Tibial nerve (tissue), 3 donors: ENCODE results near the gene SNAPC1.

Source experiments
- CTCF ChIP-seq, 5 experiments: fragments of 200-600 bp in 3 of 5; fragments of 450-650 bp in 2 of 5; sonication (generic) in 3 of 5; IDR thresholded peaks; one replicate each; pipeline ENCODE4 v1.5.1; 2016 to 2019; ENCODE audit warnings: antibody characterized with exemption in 5 of 5, mild to moderate bottlenecking in 3 of 5, moderate library complexity in 2 of 5
- POLR2A ChIP-seq, 2 donors: fragments of 450-650 bp; IDR thresholded peaks; one replicate each; pipeline ENCODE4 v1.6.1; 2017; ENCODE audit warnings: antibody characterized with exemption in 2 of 2, mild to moderate bottlenecking in 2 of 2, moderate library complexity in 2 of 2

- no peak for TF ChIP-seq CTCF (IDR thresholded peaks at IDR 0.05)
- no peak for TF ChIP-seq POLR2A (IDR thresholded peaks at IDR 0.05)
Measured at GRCh38 chr14:61768240-61768639, 6.0 kb downstream of the SNAPC1 start.
